ENCODE data around the gene GM2A.

DNA sequence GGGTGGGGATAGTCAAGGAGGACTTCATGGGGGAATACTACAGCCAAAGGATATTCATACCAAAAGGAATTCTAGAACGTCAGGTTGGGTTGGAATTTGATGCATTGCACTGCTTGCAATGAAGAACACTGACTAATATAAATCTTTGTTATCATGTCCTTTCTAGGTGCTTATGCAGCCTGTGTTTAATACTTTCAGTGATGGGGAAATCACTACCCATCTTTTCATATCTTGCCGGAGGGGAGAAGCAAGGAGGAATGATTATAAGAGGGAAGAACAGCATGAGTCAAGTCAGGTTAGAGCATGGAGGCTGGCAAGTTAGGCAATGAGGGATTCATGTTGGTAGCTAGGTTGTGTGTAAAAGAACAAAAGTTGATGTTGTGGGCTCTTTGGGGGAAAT lies 24.0 kb upstream of the GM2A start:
- TF ChIP-seq EZH2 (IDR thresholded peaks at IDR 0.05) (no peak), FOXP2 (optimal IDR thresholded peaks at IDR 0.05; ENCODE audit: control extremely low read depth, extremely low read length, insufficient read depth) (no peak), POLR2AphosphoS5 (IDR thresholded peaks at IDR 0.05; ENCODE audit: borderline replicate concordance, low read depth, low read length) (no peak)
